ENCODE measurements around the gene HSPA1L.
"Not testable (repeated sequence)": the region's sequence is repeated elsewhere in the genome, so short reads cannot be mapped to it uniquely, and the experiment has no call there.

Gene HSPA1L

DNA sequence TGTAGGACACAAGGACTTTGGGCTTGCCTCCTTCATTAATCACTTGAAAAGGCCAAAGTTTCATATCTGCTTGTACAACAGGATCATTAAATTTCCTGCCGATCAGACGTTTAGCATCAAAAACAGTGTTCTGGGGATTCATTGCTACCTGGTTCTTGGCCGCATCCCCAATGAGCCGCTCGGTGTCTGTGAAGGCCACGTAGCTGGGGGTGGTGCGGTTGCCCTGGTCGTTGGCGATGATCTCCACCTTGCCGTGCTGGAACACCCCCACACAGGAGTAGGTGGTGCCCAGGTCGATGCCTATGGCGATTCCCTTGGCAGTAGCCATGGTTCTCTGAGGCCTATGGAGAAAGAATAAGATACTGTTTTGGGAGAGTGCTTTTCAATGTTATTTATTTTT is 3.4 kb downstream of the HSPA1L start:
- no peak for DNase-seq

DNA sequence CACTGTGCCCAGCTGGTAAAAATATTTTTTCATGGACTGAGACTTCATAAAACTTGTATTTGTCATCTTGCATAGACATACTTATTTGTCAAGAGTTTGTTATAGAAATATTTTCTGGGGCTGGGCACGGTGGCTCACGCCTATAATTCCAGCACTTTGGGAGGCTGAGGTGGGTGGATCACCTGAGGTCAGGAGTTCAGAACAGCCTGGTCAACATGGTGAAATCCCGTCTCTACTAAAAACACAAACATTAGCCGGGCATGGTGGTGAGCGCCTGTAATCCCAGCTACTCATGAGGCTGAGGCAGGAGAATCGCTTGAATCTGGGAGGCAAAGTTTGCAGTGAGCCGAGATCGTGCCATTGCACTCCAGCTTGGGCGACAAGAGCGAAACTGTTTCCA is 6.5 kb downstream of the HSPA1L start:
- not testable (repeated sequence) for DNase-seq

DNA sequence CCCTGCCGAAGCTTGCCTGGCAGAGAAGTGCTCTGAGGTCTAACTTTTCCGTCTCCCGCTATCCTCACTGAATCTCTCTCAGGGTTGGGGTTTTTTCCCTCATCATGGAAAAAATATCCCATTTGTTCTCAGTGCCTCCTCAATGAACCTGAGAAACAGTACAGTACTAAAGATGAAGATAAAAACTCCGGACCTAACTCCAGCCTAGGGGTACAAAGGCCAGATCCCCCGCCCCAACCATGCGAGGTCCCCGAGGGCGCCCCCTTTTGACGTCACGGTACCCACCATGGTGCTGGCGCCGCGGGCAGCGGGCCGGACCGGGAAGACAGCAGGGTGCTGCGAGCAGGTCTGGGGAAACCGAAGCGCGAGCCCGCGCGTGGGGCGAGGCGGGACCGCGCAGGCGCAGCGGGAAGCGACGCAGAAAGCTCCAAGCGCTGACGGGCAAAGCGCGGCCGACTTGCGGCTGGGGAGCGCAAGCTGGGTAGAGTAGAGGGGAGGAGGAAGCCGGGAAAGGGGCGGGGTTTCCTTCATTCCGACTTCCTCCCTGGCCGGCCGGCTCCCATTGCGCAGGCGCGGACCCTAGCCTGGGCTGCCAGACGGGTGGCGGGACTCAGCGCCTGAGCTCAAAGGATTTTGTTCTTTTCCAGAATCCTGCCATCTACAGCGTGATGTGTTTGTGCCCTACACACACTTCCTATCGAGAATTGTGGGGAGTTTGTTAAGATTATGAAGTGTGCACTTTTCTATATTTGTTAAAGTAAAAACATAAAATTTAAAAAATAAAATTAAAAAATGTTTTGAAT is 8.4 kb downstream of the HSPA1L start, which contains the start of gene LSM2:
LSM2 (minus strand) TSS at position 497 of the 803 bp plus-strand sequence; CDS start at position 288, 209 bp downstream.
- DNase-seq: peak; percentile 96

DNA sequence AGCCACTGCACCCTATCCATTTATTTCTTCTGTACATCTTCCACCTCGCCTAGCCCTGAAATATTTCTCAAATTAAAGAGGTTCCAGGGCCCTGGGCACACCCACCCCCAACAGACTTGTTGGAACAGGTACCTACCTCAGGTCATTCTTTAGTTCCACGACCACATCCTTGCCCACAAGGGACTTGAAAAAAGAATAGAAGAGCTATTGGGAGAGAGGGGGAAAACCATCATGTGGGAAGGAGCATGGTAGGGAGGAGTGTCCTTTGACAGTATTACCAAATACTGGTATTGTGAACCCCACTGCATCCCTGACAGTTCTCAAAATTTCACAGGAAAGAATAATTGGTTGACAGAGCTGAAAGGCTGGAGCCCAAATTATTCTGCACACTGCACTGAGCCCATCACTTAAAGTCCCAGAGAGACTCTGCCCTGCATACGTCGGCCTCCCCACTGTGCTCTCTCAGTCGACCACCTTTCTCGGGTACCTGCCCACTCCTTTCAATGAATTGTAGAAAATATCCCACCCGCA is 9.1 kb downstream of the HSPA1L start:
- DNase-seq: no peak

DNA sequence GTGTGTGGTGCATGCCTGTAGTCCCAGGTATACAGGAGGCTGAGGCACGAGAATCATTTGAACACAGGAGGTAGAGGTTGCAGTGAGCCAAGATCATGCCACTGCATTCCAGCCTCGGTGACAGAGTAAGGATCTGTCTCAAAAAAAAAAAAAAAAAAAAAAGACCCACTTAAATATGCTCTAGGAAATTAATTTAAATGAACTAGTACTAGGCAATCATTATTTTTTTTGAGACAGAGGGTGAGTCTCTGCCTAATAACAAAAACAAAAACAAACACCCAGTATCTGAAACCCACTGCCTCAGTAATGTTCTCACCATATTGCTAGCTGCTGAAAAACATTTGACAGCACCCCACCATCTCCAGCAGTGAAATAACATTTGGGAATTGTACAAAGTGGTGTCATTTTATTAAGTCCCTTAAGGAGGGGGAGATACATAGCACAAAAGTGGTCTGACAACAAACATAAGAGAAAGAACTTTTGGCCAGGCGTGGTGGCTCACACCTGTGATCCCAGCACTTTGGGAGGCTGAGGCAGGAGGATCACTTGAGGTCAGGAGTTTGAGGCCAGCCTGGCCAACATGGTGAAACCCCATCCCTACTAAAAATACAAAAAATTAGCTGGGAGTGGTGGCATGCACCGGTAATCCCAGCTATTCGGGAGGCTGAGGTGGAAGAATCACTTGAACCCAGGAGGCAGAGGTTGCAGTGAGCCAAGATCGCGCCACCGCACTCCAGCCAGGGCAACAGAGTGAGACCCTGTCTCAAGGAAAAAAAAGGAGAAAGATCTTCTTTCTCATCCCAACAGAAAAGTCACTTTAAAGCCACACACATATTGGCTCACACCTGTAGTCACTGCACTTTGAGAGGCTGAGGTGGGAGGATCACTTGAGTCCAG is 13.8 kb downstream of the HSPA1L start:
- DNase-seq: not testable (repeated sequence)

DNA sequence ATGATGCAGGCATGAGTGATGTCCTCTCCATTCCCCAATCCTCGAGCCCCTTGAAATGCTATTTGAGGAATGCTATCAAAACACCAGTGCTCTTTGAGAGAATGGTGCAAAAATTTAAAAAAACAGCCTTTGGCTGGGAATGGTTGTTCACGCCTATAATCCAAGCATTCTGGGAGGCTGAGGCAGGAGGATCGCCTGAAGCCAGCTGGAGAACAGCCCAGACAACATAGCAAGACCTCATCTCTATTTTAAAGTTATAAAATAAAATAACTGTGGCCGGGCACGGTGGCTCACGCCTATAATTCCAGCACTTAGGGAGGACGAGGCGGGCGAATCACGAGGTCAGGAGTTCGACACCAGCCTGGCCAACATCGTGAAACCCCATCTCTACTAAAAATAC is 15.3 kb downstream of the HSPA1L start:
- DNase-seq: no peak

DNA sequence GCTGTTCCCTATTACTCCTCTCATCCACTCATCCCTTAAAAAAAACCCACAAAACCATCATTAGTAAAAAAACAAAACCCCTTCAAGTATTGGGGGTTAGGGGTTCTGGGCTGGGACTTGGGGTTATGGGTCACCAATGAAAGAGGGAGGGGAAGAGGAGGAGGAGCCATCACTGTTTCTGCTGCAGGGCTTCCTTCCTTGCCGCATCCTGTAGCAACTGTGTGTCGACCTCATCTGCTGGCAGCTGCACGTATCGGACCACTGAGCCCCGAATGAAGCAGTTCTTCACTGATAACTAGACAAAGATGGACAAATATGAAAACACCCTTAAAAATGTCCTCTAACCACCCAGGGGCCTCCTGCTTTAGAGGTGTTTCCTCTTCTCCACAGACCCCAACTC is 17.5 kb downstream of the HSPA1L start:
- no peak for DNase-seq

DNA sequence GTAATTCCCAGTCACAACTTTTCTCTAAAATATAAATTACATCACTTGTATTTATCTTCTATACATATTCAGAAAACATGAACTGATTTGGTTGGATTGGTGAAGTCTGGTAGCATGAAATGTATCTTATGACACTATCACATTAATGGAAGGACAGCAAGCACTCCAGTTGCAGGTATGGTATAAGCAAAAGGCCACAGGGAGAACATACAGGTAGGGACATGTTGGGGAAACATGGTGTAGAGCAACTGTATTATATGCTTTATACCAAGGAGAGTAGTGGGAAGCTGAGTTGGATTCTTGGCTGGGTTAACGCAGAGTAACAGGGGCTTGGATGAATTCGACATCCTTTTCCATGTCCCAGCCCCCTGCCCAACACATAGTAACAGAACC is 18.1 kb downstream of the HSPA1L start:
- DNase-seq: no peak

DNA sequence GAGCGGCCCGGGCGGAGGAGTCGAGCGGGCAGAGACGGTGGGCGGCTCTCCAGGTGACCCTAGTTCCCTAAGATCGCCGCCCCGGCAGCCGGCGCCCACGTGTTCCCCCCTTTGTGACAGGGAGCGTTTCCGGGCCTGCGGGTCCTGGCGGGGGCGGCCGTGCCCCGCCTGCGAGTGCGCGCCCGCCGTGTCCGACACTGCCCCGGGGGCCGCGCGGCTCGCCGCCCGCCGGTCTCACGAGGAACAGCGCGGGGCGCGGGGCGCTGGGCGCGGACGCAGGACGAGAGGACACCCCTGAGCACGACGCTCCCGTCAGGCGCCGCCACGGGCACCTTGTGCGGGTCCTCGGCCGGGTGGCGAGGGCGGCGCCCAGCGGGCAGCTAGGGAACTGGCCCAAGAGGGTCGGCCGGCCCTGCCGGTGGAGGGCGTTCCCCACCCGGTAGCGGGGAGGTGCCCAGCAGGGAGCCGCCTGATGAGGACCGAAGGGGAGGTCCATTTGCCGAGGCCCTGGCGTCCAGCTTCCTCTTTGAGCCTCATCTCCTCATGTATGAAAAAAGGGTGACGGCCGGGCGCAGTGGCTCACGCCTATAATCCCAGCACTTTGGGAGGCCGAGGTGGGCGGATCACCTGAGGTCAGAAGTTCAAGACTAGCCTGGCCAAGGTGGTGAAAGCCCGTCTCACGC is 19.3 kb downstream of the HSPA1L start, which contains the start of gene VARS1:
VARS1 (minus strand) TSS at position 137 of the 683 bp plus-strand sequence. CDS start 535 bp downstream, outside the sequence.
- peak; percentile 95 for DNase-seq

DNA sequence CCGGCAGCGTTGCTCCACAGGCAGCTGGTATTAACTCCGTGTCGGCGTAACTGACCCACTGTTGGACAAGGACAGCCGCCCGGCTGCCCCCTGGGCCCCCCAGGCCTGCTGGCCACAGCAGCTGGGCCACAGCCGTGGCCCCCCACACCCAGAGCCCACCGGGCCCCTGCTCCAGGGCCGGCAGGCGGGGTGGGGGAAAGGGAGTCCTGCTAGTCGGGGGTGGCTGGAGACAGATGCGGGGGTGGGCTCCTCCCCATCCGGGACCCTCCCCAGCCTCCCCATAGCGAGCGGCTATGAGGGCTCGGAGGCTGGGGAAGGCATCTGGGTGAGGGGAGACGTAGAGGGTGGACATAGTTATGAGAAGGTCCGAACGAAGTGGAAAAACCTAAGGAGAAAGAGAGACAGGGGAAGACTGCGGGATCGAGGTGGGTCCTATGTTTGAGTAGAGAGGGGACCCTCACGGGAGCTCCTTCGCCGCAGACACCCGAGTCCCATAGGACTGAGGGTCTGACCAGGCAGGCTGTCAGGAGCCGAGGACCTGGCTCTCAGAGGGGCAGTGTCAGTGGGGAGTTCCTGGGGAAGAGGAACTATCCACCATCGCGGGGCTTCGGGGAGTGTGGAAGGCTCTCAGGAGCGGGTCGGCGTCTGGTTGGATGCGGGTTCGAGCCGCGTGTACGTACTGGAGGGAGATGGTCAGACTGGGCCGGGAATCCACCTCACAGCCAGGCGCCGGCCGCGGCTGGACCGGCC is 20.0 kb downstream of the HSPA1L start:
- DNase-seq: no peak

DNA sequence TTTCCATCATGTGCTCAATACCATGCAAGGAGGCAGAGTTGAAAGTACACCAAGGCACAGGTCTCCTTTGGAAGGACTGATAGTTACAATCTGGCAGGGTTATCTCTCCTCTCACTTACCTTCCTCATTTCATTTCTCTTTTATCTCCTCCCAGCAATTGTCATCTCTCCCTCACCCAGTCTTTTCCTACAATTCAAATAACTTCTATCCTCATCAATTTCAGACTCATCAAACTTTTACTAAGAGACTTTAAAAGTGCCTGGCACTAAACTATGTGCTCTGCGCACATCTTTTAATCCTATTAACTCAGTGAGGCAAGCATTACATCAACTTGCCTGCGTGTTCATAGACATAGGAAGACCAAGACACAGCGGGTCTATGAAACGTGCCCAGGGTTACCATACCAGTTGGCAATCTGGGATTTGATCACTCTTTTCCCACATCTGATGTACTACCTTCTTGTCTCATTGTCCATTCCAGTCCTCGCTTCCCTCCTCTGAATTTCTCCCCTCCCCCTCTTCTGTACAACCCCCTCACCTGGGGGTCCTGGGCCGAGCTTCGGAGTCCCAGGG is 20.7 kb downstream of the HSPA1L start:
- no peak for DNase-seq

DNA sequence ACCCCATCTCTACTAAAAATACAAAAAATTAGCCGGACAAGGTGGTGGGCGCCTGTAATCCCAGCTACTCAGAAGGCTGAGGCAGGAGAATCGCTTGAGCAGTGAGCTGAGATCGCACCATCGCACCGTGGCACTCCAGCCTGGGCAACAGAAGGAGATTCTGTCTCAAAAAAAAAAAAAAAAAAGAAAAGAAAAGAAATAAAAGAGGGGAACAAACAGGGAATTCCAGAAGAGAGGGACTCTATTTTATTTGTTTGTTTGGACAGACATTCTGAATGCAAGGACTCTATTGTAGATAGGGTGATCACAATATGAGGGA is 21.2 kb downstream of the HSPA1L start:
- DNase-seq: not testable (repeated sequence)

DNA sequence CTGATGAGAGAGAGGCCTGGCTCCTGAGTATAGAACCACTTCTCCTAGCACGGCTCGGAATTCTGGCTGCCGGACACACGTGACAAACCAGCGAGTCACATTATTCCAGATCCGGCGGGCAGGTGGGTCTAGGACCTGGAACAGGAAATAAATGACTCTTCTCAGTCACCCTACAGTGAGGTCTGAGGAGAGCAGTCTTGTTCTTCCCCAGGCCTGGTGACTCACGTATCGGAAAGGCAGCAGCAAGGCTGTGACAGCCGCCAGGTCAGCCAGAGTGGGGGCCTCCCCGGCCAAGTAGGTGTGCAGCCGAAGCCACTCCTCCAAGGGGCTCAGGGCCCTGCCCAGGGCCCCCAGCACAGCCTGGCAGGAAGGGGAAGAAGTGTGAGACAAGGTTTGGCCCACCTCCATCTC is 22.3 kb downstream of the HSPA1L start:
- no peak for DNase-seq

DNA sequence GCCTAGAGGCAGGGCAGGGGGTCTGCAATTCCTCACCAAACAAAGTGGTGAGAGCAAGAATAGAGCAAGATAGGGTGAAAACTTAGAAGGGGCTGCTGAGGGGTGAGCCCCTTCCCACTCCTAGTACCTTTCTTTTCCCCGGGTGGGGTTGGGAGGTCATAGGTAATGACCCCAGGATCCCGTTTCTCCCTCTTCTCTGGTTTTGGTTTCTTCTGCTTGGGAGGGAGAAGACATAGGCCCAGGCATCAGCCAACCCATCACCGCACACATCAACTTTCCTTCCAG is 23.1 kb downstream of the HSPA1L start:
- no peak for DNase-seq

DNA sequence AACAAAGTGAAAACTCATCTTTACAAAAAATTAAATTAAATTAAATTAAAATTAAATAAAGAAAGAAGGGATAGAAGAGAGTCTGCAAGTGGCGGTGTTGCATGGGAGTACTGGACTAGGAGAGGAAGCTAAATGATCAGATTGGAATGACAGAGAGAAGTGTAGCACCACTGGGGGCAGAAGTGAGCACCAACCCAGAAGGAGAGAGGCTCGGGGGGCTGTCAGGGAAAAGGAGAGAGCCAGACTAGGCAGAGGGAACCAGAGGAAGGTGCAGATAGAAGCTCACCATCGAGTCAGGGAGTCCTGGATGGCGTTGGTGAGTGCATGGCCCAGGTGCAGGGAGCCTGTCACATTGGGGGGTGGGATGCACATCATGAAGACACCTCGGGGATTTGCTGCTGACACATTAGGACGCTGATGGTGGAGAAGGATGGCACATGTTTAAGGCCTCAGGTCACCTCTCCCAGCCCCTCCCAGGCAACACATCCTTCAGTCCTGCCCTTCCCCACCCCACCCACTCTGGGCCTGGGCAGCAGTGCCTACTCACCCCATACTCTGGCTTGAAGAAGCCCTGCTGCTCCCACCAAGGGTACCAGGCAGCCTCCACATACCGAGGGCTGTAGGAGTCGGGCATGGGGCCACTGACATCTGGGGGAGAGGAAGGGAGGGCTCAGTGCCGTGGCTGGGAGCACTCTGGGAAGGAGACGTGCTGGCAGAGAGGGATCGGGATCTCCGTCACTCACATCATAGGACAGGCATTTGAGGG is 23.6 kb downstream of the HSPA1L start:
- peak; percentile 64 for DNase-seq

DNA sequence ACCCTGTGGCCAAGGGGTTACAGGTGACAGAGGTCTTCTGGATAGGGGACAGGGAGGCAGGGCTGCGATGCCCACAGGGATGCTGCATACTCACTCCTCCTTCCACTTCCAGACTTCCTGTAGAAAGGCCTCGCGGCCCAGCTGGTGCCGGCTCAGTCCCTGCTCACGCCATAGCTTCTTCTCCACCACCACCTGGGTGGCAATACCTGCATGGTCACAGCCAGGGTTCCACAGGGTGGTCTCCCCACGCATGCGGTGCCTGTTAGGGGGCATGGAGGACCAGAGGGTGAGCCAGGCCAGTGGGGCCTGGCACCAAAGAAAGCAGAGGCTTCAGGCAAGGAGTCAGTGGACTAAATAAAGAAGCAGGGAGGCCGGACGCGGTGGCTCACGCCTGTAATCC is 29.6 kb downstream of the HSPA1L start:
- DNase-seq: no peak

DNA sequence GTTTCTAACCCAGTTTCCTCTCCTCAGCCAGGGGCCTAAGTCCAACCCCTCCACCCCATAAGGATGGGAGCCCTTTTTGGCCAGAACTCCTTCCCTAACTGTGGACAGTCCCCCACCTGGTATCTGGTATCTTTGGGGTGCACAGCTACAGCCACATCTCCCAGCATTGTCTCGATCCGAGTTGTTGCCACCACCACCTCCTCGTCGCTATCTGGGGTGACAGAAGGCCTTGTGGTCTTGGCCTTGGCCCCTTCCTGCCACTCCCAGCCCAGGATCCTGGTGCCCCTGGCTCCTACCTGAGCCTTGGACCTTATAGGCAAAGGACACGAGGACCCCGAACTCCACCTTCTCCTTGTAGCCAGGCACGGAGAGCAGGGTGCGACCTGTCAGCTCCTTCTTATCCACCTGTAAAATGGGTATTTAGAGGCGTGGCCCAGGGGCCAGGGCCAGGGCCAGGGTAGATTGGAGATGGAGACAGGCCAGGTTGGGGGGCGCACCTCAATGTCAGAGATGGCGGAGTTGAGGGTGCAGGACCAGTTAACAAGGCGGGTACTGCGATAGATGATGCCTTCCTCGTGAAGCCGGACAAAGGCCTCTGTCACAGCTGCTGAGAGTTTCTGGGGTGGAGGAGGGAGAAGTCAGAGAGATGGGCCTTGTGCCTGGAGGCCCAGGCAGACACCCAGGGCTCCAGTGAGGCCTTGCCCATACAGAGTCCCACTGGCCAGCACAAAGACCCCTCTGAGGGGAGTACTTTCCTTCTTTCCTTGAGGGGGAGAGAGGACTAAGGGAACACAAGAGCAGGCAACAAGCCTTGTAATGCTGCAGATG is 30.8 kb downstream of the HSPA1L start:
- no peak for DNase-seq

DNA sequence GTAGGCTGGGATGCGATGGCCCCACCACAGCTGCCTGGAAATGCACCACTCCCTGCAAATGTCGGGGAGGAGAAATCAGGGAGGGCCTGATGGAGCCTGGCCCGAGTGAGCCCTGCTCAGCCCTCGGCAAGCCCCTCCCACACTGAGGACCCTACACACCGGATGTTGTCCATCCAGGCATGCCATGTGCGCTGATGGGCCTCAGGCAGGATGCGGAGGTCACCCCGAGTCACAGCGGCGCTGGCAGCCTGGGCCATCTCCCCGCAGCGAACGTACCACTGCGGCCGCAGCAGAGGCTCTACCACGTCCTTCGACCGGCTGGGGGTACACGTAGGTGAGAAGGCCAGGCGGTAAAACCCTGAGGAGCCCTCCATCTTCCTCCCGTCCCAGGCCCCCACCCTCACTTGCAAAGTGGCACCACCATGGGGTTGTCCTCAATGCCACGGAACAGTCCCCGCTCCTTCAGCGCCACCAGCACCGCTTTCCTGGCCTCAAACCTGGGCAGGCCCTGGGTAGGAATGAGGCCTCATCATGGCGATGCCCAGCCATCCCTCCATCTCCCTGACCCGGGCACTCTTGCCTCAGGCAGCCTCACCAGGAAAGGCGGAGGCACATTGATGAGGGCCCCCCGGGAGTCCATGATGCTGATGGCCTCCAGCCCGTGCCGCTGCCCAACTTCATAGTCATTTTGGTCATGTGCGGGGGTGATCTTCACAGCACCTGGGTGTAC is 32.8 kb downstream of the HSPA1L start:
- DNase-seq: no peak

DNA sequence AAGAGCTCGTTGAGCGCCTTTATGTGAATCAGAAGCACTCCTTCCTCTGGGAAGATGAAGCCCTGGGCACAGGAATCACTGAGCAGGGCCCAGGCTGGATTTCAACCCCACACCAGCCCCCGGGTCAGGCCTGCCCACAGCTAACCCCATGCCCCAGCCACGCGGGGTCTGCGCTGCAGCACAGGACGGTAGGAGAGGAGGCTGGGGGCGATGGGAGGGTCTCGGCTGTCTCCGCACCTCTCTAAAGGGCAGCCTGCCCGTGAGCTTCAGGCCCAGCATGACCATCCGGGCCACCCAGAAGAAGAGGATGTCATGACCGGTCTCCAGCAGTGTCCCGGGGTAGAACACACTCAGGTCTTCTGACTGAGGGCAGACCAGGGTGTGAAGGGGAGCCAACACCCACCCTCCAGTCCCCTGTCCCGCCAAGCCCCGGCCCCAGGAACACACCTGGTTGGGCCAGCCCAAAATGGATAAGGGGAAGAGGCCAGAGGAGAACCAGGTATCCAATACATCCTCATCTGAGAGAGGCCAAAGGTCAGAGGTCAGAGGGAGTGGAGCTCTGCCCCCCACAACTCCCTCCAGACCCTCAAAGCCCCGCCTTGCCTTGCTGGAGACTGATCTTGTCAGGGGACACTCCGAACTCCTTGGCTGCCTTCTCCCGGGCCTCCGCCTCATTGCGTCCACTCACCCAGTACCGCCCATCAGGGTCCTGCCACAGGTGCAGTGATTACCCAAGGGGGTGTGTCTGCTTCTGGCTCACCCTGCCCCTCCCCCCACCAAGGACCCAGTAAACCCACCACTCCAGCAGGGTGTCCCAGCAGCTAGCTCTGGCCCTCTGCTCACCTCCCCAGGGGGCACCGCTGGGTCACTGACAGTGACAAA is 33.6 kb downstream of the HSPA1L start:
- DNase-seq: no peak

Data from NCI-H510A treated with DMSO at 0.1 percent for 48 hours (cell line).